GM12891 (cell line): ENCODE results near the gene TSPAN9.

Experiments
- POLR2A ChIP-seq: IDR thresholded peaks from 2 replicates; pipeline ENCODE4 v1.6.1; 2011; ENCODE audit warnings: low read depth, low read length, control low read depth
- POLR2AphosphoS5 ChIP-seq: IDR thresholded peaks from 2 replicates; pipeline ENCODE4 v1.6.1; 2011; ENCODE audit warnings: low read depth, low read length, control low read depth
- SPI1 ChIP-seq: IDR thresholded peaks from 2 replicates; pipeline ENCODE4 v1.6.1; 2011; ENCODE audit warnings: low read depth, low read length, control low read depth
- TAF1 ChIP-seq: IDR thresholded peaks from 2 replicates; pipeline ENCODE4 v1.6.1; 2011; ENCODE audit warnings: low read depth, low read length, control low read depth

GRCh38 chr12:3259973-3260372 lies 182.8 kb downstream of the TSPAN9 start:
- no peak for TF ChIP-seq POLR2A
- TF ChIP-seq POLR2AphosphoS5, result no peak
- TF ChIP-seq TAF1, result no peak
- no peak for TF ChIP-seq SPI1
